ENCODE data around the gene GNG12.

- TF ChIP-seq, protein P1, sequence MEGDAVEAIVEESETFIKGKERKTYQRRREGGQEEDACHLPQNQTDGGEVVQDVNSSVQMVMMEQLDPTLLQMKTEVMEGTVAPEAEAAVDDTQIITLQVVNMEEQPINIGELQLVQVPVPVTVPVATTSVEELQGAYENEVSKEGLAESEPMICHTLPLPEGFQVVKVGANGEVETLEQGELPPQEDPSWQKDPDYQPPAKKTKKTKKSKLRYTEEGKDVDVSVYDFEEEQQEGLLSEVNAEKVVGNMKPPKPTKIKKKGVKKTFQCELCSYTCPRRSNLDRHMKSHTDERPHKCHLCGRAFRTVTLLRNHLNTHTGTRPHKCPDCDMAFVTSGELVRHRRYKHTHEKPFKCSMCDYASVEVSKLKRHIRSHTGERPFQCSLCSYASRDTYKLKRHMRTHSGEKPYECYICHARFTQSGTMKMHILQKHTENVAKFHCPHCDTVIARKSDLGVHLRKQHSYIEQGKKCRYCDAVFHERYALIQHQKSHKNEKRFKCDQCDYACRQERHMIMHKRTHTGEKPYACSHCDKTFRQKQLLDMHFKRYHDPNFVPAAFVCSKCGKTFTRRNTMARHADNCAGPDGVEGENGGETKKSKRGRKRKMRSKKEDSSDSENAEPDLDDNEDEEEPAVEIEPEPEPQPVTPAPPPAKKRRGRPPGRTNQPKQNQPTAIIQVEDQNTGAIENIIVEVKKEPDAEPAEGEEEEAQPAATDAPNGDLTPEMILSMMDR (IDR thresholded peaks at IDR 0.05; ENCODE audit: low read depth, low read length), result no peak
- TF ChIP-seq MAX (IDR thresholded peaks at IDR 0.05; ENCODE audit: low read depth, low read length) (no peak), POLR2A (IDR thresholded peaks at IDR 0.05; ENCODE audit: extremely low read depth, insufficient read length) (no peak), MYC (IDR thresholded peaks at IDR 0.05; ENCODE audit: low read depth, low read length) (no peak)
Observed at GRCh38 chr1:67664048-67664447, 169.2 kb downstream of the GNG12 start.

Measured in NB4 (cell line).